Liver (tissue), 9 donors: ENCODE results near the gene COL17A1. TPM values are rescaled to one million over a fixed set of nuclear protein-coding genes. Genes with fewer than 3 reads are reported as not detected.
A peak's percentile ranks its signal among the peaks of the same experiment; 100 is the strongest.

ENCODE experiments used
- DNase-seq: peaks from one replicate; pipeline ENCODE4 v3.0.0-alpha.2; 2017; ENCODE audit warnings: low spot score
- H3K27ac ChIP-seq, 2 donors: one replicate each; pipeline ENCODE4 v1.7.0; 2013; ENCODE audit warnings: inconsistent platforms in 2 of 2, low read length in 2 of 2, control low read depth in 1 of 2, low read depth in 1 of 2, mild to moderate bottlenecking in 1 of 2
- H3K27me3 ChIP-seq, 4 donors: one replicate each; pipeline versions ENCODE4 v1.6.1 to v1.7.0; 2013; ENCODE audit warnings: low read length in 3 of 4, inconsistent platforms in 1 of 4, mild to moderate bottlenecking in 1 of 4, moderate library complexity in 1 of 4; ENCODE audit not compliant: control insufficient read depth in 4 of 4, insufficient read depth in 4 of 4
- H3K36me3 ChIP-seq, 4 donors: one replicate each; pipeline versions ENCODE4 v1.6.1 to v1.7.0; 2013; ENCODE audit warnings: low read length in 3 of 4, mild to moderate bottlenecking in 3 of 4, low read depth in 1 of 4, moderate library complexity in 1 of 4; ENCODE audit not compliant: control insufficient read depth in 4 of 4, insufficient read depth in 3 of 4
- H3K4me1 ChIP-seq, 4 donors: one replicate each; pipeline versions ENCODE4 v1.6.1 to v1.7.0; 2013; ENCODE audit warnings: low read length in 3 of 4, mild to moderate bottlenecking in 3 of 4, moderate library complexity in 1 of 4; ENCODE audit not compliant: control insufficient read depth in 4 of 4, insufficient read depth in 4 of 4
- H3K4me3 ChIP-seq, 3 donors: one replicate each; pipeline versions ENCODE4 v1.6.1 to v1.7.0; 2013; ENCODE audit warnings: low read length in 3 of 3, control low read depth in 1 of 3, low read depth in 1 of 3, mild to moderate bottlenecking in 1 of 3
- H3K9ac ChIP-seq, 2 donors: one replicate each; pipeline ENCODE4 v1.7.0; 2013; ENCODE audit warnings: low read length in 2 of 2, mild to moderate bottlenecking in 2 of 2, moderate library complexity in 2 of 2, control low read depth in 1 of 2, low read depth in 1 of 2
- H3K9me3 ChIP-seq, 4 donors: one replicate each; pipeline versions ENCODE4 v1.6.1 to v1.7.0; 2013; ENCODE audit warnings: low read length in 3 of 4; ENCODE audit not compliant: control insufficient read depth in 4 of 4
- EGR1 ChIP-seq, 2 donors: IDR thresholded peaks; 2 replicates each; pipeline ENCODE4 v1.6.1; 2016 to 2018; ENCODE audit warnings: antibody characterized with exemption in 2 of 2, low read depth in 2 of 2
- FOXA1 ChIP-seq: IDR thresholded peaks from 2 replicates; pipeline ENCODE4 v1.6.1; 2016; ENCODE audit warnings: antibody characterized with exemption
- FOXA2 ChIP-seq: IDR thresholded peaks from 2 replicates; pipeline ENCODE4 v1.6.1; 2016; ENCODE audit warnings: antibody characterized with exemption
- GABPA ChIP-seq, 2 donors: IDR thresholded peaks in 1 of 2; conservative IDR thresholded peaks in 1 of 2; 2 replicates each; pipeline ENCODE4 v1.6.1; 2016; ENCODE audit warnings: antibody characterized with exemption in 2 of 2, mild to moderate bottlenecking in 1 of 2, moderate library complexity in 1 of 2
- HNF4A ChIP-seq, 2 donors: conservative IDR thresholded peaks; 2 replicates each; pipeline ENCODE4 v1.6.1; 2016; ENCODE audit warnings: antibody characterized with exemption in 2 of 2, mild to moderate bottlenecking in 2 of 2
- HNF4G ChIP-seq: IDR thresholded peaks from 2 replicates; pipeline ENCODE4 v1.6.1; 2016; ENCODE audit warnings: antibody characterized with exemption
- JUND ChIP-seq, 2 donors: IDR thresholded peaks; 2 replicates each; pipeline ENCODE4 v1.6.1; 2016; ENCODE audit warnings: antibody characterized with exemption in 2 of 2
- NR2F2 ChIP-seq: IDR thresholded peaks from 2 replicates; pipeline ENCODE4 v1.6.1; 2016; ENCODE audit warnings: antibody characterized with exemption
- RAD21 ChIP-seq, 2 donors: IDR thresholded peaks; 2 replicates each; pipeline ENCODE4 v1.6.1; 2016; ENCODE audit warnings: antibody characterized with exemption in 2 of 2, mild to moderate bottlenecking in 2 of 2
- SP1 ChIP-seq: IDR thresholded peaks from 2 replicates; pipeline ENCODE4 v1.6.1; 2018; ENCODE audit warnings: antibody characterized with exemption, mild to moderate bottlenecking
- TAF1 ChIP-seq: conservative IDR thresholded peaks from 2 replicates; pipeline ENCODE4 v1.6.1; 2016; ENCODE audit warnings: antibody characterized with exemption, mild to moderate bottlenecking
- YY1 ChIP-seq: IDR thresholded peaks from 2 replicates; pipeline ENCODE4 v1.6.1; 2016; ENCODE audit warnings: antibody characterized with exemption, mild to moderate bottlenecking
- WGBS: extraction: QIAGEN DNeasy Blood & Tissue Kit; methylation state at CpG from one replicate; pipeline ENCODE4 v1.1.7; 2013; 5-methylcytosine and 5-hydroxymethylcytosine counted together
- polyA plus RNA-seq, 2 donors: library from polyadenylated mRNA; stranded (reverse) in 1 of 2; unstranded in 1 of 2; fragments of 200-250 nt in 1 of 2; fragments of >200 nt in 1 of 2; fragmentation: Nextera tagmentation in 1 of 2; extraction: Ambion mirVana in 1 of 2; gene quantifications; one replicate each; pipeline versions ENCODE4 v1.2.1 to v1.2.3, GENCODE V29; 2013 to 2015
- total RNA-seq, 2 donors: library from RNA; depleted of rRNA; stranded (reverse); fragments of >200 nt; gene quantifications; one replicate each; pipeline ENCODE4 v1.2.3, GENCODE V29; 2014
- TF ChIP-seq, protein P1 (sequence below): fragments of 150-350 bp; IDR thresholded peaks from 2 replicates; pipeline ENCODE4 v1.5.1; 2017; ENCODE audit warnings: improper control_type of control experiment, low read depth, low read length; ENCODE audit not compliant: missing input control
- TF ChIP-seq, protein P2 (sequence below): IDR thresholded peaks from 2 replicates; pipeline ENCODE4 v1.6.1; 2016; ENCODE audit warnings: antibody characterized with exemption
- TF ChIP-seq, protein P3 (sequence below): IDR thresholded peaks from 2 replicates; pipeline ENCODE4 v1.6.1; 2016; ENCODE audit warnings: antibody characterized with exemption
- TF ChIP-seq, protein P4 (sequence below): IDR thresholded peaks from 2 replicates; pipeline ENCODE4 v1.6.1; 2016; ENCODE audit warnings: antibody characterized with exemption
- TF ChIP-seq, protein P5 (sequence below): IDR thresholded peaks from 2 replicates; pipeline ENCODE4 v1.6.1; 2016; ENCODE audit warnings: antibody characterized with exemption, mild to moderate bottlenecking
- donor health status: healthy.
- donor health status: healthy.
- donor health status: healthy.
- donor health status: healthy.
- donor health status: healthy.

Gene COL17A1
- total and polyA plus RNA-seq, 4 donors: 0.05 to 1.7 TPM; not detected in 2

DNA sequence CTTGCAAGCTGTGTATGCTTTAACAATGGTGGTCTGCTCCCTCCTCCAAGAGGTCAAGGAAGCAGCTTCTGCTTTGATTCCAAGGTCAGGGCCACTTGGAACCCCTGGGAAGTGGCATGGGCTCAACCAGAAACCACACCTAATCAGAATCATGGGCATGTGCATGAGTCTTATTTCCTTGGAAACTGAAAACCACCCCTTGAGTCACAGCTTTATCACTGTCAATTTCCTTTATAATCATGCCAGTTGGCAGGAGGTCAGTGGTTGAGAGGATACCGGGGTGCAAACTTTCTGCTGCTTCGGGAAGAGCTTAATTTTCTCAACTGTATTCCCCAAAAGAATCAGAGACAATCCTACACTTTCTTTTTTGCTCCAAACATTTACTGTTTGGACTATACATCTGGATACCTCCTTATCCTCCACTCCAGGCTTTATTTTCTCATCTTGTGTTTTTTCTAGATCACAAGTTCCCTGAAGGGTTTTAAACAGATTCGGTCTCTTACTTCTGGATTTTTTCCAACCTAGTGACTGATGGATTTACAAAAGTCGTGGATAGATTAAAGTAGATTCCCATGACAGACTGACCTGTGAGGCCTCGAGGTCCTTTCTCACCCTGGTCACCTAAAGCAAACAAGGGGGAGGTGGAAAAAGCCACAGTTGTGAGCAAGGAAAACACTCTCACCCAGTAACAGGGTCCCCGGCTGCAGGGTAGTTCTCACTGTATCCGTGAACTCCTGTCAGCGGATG is 36.0 kb downstream of the COL17A1 start:
- 65% methylated on average over 8 of the region's 8 CpGs for WGBS
- TF ChIP-seq FOXA2: no peak
- peak; percentile 22 for TF ChIP-seq NR2F2
- no peak for TF ChIP-seq SP1
- TF ChIP-seq, protein P1, sequence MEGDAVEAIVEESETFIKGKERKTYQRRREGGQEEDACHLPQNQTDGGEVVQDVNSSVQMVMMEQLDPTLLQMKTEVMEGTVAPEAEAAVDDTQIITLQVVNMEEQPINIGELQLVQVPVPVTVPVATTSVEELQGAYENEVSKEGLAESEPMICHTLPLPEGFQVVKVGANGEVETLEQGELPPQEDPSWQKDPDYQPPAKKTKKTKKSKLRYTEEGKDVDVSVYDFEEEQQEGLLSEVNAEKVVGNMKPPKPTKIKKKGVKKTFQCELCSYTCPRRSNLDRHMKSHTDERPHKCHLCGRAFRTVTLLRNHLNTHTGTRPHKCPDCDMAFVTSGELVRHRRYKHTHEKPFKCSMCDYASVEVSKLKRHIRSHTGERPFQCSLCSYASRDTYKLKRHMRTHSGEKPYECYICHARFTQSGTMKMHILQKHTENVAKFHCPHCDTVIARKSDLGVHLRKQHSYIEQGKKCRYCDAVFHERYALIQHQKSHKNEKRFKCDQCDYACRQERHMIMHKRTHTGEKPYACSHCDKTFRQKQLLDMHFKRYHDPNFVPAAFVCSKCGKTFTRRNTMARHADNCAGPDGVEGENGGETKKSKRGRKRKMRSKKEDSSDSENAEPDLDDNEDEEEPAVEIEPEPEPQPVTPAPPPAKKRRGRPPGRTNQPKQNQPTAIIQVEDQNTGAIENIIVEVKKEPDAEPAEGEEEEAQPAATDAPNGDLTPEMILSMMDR: no peak
- no peak for TF ChIP-seq HNF4G
- no peak for TF ChIP-seq TAF1
- no peak for TF ChIP-seq EGR1 (IDR thresholded peaks at IDR 0.05; ENCODE audit: low read depth in 2 of 2)
- Histone ChIP-seq H3K27ac (no peak overlapping the region), H3K4me1 (no peaks in the 10 kb centered on the region), H3K27me3 (no peaks in the 10 kb centered on the region), H3K4me3 (no peak overlapping the region), H3K9me3 (no peaks in the 10 kb centered on the region), H3K9ac (no peak overlapping the region), H3K36me3 (no peaks in the 10 kb centered on the region)
- DNase-seq: no peak

DNA sequence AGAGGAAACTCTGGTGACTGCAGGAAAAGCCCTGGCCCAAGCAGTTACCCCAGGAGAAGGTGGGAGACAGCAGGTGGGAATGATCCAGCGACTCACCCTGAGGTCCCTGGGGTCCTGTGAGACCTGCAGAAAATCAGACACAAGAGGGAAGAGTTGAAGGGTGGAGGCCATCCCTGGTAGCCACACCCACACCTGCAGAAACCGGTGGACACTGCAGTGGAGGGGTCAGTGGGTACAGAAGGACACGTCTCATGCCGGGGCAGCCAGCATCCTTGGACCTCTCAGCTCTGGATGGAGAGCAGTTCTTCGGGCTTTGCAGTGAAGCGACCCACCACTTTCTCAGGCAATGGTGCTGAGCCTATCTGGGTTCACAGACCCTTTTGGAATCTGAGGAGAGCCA is 39.0 kb downstream of the COL17A1 start:
- no peak for DNase-seq
- Histone ChIP-seq H3K27me3 (no peaks in the 10 kb centered on the region), H3K9ac (no peak overlapping the region), H3K9me3 (no peaks in the 10 kb centered on the region), H3K4me3 (no peak overlapping the region), H3K4me1 (no peaks in the 10 kb centered on the region), H3K27ac (no peak overlapping the region), H3K36me3 (no peaks in the 10 kb centered on the region)
- TF ChIP-seq YY1 (no peak), HNF4G (no peak), TAF1 (no peak), SP1 (no peak), RAD21 (IDR thresholded peaks at IDR 0.05) (no peak), FOXA1 (no peak), GABPA (IDR thresholded peaks at IDR 0.05 in 1 of 2, conservative IDR thresholded peaks at IDR 0.05 in 1 of 2) (no peak), FOXA2 (no peak), NR2F2 (no peak), JUND (IDR thresholded peaks at IDR 0.05) (no peak), HNF4A (conservative IDR thresholded peaks at IDR 0.05) (no peak), EGR1 (IDR thresholded peaks at IDR 0.05; ENCODE audit: low read depth in 2 of 2) (no peak)
- TF ChIP-seq, protein P1: no peak
- TF ChIP-seq, protein P2, sequence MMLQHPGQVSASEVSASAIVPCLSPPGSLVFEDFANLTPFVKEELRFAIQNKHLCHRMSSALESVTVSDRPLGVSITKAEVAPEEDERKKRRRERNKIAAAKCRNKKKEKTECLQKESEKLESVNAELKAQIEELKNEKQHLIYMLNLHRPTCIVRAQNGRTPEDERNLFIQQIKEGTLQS: no peak
- TF ChIP-seq, protein P3, sequence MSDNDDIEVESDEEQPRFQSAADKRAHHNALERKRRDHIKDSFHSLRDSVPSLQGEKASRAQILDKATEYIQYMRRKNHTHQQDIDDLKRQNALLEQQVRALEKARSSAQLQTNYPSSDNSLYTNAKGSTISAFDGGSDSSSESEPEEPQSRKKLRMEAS: no peak
- TF ChIP-seq, protein P4, sequence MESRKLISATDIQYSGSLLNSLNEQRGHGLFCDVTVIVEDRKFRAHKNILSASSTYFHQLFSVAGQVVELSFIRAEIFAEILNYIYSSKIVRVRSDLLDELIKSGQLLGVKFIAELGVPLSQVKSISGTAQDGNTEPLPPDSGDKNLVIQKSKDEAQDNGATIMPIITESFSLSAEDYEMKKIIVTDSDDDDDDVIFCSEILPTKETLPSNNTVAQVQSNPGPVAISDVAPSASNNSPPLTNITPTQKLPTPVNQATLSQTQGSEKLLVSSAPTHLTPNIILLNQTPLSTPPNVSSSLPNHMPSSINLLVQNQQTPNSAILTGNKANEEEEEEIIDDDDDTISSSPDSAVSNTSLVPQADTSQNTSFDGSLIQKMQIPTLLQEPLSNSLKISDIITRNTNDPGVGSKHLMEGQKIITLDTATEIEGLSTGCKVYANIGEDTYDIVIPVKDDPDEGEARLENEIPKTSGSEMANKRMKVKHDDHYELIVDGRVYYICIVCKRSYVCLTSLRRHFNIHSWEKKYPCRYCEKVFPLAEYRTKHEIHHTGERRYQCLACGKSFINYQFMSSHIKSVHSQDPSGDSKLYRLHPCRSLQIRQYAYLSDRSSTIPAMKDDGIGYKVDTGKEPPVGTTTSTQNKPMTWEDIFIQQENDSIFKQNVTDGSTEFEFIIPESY: no peak
- TF ChIP-seq, protein P5, sequence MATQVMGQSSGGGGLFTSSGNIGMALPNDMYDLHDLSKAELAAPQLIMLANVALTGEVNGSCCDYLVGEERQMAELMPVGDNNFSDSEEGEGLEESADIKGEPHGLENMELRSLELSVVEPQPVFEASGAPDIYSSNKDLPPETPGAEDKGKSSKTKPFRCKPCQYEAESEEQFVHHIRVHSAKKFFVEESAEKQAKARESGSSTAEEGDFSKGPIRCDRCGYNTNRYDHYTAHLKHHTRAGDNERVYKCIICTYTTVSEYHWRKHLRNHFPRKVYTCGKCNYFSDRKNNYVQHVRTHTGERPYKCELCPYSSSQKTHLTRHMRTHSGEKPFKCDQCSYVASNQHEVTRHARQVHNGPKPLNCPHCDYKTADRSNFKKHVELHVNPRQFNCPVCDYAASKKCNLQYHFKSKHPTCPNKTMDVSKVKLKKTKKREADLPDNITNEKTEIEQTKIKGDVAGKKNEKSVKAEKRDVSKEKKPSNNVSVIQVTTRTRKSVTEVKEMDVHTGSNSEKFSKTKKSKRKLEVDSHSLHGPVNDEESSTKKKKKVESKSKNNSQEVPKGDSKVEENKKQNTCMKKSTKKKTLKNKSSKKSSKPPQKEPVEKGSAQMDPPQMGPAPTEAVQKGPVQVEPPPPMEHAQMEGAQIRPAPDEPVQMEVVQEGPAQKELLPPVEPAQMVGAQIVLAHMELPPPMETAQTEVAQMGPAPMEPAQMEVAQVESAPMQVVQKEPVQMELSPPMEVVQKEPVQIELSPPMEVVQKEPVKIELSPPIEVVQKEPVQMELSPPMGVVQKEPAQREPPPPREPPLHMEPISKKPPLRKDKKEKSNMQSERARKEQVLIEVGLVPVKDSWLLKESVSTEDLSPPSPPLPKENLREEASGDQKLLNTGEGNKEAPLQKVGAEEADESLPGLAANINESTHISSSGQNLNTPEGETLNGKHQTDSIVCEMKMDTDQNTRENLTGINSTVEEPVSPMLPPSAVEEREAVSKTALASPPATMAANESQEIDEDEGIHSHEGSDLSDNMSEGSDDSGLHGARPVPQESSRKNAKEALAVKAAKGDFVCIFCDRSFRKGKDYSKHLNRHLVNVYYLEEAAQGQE: no peak
- 90% methylated on average over 6 of the region's 6 CpGs for WGBS
